CD4-positive, alpha-beta T cell treated with Interleukin-1 beta for 1 hour (primary cell): ENCODE results near the gene HTN3.
"Not testable (repeated sequence)": the region's sequence is repeated elsewhere in the genome, so short reads cannot be mapped to it uniquely, and the experiment has no call there.

ENCODE experiments used
- DNase-seq, 2 donors: peaks; one replicate each; pipeline ENCODE4 v3.0.0-alpha.2; 2020 to 2022

HTN3 gene

GRCh38 chr4:70028159-70028558, at the start of gene HTN3:
HTN3 (plus strand) TSS chr4:70028459; CDS start chr4:70030741, 2,282 bp downstream.
- not testable (repeated sequence) for DNase-seq

DNA sequence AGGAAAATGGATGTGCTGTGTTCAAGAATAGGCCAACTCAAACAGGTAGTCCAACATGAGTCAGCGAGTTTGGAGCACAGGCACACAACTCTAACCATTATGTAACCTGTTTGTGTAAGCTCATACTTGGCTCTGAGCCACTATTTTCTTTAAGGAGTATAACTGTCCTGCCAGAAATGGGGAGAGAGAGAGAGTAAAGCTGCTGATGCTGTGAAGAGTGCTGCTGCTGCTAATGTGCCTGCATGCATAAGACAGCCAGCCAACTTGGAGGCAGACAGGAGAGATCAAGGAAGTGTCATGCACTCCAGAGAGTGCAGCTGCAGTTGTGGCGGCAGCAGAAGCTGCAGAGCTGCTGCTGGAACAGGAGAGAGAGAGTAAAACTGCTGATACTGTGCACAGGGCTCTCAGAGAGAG, 44.2 kb upstream of the HTN3 start:
- no peak for DNase-seq

GRCh38 chr4:69986663-69987062, 41.6 kb upstream of the HTN3 start:
- no peak for DNase-seq

- no peak for DNase-seq
Observed at GRCh38 chr4:69991016-69991415, 37.2 kb upstream of the HTN3 start.

DNA sequence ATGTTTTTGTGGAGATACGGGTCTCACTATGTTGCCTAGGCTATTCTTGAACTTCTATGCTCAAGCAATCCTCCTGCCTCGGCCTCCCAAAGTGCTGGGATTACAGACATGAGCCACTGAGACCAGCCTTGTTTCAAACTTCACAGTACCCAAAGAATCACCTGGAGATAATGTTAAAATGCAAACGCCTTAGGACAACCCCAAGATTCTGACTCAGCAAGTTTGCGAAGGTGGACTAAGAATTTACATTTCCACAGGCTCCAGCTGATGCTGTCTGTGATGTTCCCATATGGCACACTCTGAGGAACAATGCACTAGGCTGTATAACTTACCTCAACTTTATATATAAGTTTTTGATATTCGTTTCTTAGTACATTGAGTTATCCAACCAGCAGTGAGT, 33.5 kb upstream of the HTN3 start:
- no peak for DNase-seq

DNA sequence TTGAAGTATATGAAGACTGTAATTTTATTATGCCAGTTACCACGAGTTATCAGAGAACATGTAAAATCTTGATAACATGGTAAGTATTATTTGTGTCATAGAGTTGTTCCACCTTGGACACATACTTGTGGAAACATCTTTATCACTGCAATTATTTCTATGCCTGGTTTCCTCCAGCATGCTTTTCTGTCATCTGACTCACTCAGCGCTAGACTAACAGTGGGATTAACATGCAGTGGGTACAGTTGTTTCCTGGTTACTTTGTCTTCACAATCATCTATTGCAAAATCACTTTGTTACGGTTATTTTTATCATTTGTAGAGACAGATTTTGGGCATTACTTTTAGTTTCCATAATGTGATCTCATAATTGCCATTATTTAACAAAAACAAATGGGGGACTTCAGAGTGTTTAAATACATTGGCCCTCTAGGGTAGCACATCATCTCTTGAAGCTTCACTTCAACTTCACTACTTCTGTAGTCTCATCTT, 32.7 kb upstream of the HTN3 start, which contains the start of gene STATH:
Gene STATH, plus strand, starts transcription at position 441 of the 491 bp plus-strand sequence. CDS start 2,472 bp downstream, outside the sequence.
- no peak for DNase-seq

DNA sequence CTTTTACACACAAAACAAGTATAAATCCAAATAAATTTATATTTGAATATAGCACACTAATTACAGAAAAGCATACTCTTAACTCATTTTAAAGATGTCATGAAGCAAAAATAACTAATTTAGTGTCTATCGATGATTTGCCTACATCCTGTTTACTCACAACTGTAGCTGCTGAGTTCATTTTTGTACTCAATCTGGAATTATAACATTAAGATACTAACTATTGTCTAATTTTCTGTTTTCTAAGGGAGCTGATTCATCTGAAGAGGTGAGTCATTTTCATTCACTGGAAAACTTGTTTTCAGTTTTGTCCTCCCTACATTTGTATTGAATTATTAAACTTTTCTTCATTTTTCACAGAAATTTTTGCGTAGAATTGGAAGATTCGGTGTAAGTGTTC, 28.8 kb upstream of the HTN3 start:
- no peak for DNase-seq

DNA sequence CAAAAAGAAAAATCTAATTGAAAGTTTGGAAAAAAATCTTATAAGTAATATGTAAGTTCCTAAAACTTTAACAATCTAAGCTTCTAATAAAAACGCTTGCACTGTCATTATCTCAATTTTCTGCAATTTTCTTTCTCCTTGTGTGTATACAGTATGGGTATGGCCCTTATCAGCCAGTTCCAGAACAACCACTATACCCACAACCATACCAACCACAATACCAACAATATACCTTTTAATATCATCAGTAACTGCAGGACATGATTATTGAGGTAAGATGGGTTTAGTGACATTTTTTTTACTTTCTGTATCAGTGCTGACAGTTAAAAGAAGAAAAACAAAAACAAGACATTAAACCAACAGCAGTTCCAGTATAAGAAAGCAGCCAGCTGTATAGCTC, 27.5 kb upstream of the HTN3 start:
- DNase-seq = no peak

DNA sequence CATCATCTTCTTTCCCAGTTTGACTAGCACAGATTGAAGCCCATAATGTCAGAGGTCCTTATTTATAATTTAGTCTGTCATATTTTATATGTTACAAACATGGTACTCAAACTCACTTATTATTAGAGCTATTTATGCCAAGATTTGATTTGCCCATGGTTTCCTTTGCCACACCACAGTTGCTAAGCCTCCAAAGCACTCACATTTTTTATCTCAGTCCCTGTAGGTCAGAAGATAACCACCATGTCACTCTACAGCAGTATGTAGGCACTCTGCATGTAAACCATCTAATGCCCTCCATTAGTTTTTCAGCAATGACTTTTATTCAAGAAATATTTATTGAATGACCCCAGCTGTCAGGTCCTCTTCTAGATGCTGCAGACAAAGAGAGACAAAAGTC, 25.8 kb upstream of the HTN3 start:
- no peak for DNase-seq

DNA sequence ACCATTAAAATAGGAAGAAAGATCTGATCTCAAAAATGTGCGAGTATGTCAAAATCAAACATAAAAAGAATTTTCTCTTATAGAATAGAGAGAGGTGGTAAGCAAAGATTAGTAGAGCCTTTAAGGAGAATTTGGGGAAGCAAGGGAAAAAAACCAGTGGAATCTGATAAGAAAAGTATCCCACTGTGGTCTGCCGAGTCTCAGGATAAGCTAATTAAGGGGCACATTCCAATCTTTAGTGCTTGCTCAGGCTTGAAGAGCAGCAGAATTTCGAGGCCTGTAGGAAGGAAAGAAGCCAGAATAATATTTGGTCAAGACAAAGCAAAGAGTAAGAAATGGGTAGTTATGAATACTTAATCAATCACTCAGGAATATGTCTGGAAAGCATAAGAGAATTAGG, 19.5 kb upstream of the HTN3 start:
- no peak for DNase-seq

- not testable (repeated sequence) for DNase-seq
Observed at GRCh38 chr4:70019006-70019405, 9.3 kb upstream of the HTN3 start.

DNA sequence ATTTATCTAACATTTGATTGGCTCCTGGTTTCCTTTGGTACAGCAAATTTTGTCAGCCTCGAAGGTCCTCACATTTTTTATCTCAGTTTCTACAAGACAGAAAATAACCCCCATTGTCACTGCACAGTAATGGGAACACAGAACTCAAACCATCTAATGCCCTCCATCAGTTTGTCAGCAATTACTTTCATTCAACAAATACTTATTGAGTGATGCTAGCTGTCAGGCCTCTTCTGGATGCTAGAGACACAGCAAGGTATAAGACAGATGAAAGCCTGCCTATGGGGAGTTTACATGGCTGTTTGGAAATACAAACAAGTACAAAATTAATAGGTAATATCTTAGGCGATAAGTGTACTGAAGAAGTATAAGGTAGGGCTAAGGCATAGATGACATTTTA, 5.0 kb upstream of the HTN3 start:
- DNase-seq = no peak

DNA sequence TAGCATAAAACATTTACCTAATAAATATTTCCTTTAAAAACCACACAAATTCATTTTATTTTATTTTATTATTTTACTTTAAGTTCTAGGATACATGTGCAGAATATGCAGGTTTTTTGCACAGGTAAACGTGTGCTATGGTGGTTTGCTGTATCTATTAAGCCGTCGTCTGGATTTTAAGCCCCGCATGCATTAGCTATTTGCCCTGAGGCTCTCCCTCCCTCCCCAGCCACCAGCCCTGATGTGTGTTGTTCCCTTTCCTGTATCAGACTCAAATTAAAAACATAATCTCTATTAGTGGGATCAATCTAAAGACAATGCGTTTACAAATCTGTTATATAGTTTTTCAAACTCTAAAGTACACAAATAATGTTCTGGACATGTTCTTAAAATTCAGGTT, 1.2 kb upstream of the HTN3 start:
- DNase-seq = no peak

DNA sequence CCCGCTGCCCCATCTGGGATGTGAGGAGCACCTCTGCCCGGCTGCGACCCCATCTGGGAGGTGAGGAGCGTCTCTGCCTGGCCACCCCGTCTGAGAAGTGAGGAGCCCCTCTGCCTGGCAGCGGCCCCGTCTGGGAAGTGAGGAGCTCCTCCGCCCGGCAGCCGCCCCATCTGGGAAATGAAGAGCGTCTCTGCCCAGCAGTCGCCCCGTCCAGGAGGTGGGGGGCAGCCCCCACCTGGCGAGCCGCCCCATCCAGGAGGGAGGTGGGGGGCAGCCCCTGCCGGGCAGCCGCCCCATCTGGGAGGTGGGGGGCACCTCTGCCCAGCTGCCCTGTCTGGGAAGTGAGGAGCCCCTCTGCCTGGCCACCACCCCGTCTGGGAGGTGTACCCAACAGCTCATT, 9.3 kb downstream of the HTN3 start:
- not testable (repeated sequence) for DNase-seq

DNA sequence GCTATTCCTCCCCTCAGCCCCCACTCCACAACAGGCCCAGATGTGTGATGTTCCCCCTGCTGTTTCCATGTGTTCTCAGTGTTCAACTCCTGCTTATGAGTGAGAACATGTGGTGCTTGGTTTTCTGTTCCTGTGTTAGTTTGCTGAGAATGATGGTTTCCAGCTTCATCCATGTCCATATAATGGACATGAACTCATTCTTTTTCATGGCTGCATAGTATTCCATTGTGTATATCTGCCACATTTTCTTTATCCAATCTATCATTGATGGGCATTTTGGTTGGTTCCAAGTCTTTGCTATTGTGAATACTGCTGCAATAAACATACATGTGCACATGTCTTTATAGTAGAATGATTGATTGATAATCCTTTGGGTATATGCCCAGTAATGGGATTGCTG, 11.7 kb downstream of the HTN3 start:
- DNase-seq = not testable (repeated sequence)

- DNase-seq = no peak
Observed at GRCh38 chr4:70041652-70042286, 13.5 kb downstream of the HTN3 start.

DNA sequence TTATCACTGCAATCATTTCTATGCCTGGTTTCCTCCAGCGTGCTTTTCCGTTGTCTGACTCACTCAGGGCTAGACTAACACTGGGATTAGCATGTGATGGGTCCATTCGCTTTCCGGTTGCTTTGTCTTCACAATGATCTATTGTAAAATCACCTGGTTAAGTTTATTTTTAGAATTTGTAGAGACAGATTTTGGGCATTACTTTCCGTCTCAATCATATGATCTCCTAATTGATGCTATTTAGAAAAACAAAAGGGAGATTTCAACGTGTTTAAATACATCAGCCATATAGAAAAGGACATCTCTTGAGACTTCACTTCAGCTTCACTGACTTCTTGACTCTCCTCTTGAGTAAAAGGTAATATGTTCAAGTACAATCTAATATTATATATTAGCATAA, 21.9 kb downstream of the HTN3 start, which contains the start of gene HTN1:
Gene HTN1, plus strand, starts transcription at position 301 of the 400 bp plus-strand sequence. CDS start 2,639 bp downstream, outside the sequence.
- not testable (repeated sequence) for DNase-seq

DNA sequence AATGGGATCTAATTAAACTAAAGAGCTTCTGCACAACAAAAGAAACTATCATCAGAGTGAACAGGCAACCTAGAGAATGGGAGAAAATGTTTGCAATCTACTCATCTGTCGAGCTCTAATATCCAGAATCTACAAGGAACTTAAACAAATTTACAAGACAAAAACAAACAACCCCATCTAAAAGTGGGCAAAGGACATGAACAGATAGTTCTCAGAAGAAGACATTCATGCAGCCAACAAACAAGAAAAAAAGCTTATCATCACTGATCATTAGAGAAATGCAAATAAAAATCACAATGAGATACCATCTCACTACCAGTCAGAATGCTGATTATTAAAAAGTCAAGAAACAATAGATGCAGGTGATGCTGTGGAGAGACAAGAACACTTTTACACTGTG, 28.3 kb downstream of the HTN3 start:
- not testable (repeated sequence) for DNase-seq

- DNase-seq = no peak
Observed at GRCh38 chr4:70057651-70058050, 29.4 kb downstream of the HTN3 start.

GRCh38 chr4:70059149-70059548, 30.9 kb downstream of the HTN3 start:
- DNase-seq = no peak

- DNase-seq = no peak
Observed at GRCh38 chr4:70062000-70062399, 33.7 kb downstream of the HTN3 start.

GRCh38 chr4:70080205-70080604, 51.9 kb downstream of the HTN3 start:
- no peak for DNase-seq
